IPS-NIHi7 (cell line): ENCODE data around the gene ZNF324.
"Not testable (repeated sequence)": the region's sequence is repeated elsewhere in the genome, so short reads cannot be mapped to it uniquely, and the experiment has no call there.

Source experiments
- DNase-seq: peaks from one replicate; pipeline ENCODE4 v3.0.0; 2012; ENCODE audit warnings: mixed read lengths; ENCODE audit errors: extremely low spot score

The ZNF324 gene

GRCh38 chr19:58471736-58472135, 4.9 kb downstream of the ZNF324 start:
- DNase-seq = no peak

DNA sequence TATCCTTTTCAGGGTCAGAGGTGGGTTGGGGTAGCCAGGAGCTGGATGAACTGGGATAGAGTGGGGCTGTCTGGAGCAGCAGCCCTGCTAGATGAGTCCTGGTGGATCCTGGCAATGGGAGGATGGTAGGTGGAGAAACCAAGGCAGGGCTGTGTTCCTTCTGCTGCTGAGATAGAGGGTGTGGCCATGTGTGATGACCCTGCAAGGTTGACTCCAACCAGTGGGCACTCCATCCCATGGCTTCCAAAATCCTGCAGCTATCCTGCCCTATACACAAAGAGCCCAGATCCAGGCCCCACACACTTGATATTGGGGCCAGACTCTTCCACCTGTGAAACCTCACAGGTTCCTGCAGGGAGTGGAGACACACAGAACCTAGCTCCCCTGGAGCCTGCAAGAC, 6.9 kb downstream of the ZNF324 start:
- no peak for DNase-seq

GRCh38 chr19:58474291-58474996, 7.6 kb downstream of the ZNF324 start:
- no peak for DNase-seq

DNA sequence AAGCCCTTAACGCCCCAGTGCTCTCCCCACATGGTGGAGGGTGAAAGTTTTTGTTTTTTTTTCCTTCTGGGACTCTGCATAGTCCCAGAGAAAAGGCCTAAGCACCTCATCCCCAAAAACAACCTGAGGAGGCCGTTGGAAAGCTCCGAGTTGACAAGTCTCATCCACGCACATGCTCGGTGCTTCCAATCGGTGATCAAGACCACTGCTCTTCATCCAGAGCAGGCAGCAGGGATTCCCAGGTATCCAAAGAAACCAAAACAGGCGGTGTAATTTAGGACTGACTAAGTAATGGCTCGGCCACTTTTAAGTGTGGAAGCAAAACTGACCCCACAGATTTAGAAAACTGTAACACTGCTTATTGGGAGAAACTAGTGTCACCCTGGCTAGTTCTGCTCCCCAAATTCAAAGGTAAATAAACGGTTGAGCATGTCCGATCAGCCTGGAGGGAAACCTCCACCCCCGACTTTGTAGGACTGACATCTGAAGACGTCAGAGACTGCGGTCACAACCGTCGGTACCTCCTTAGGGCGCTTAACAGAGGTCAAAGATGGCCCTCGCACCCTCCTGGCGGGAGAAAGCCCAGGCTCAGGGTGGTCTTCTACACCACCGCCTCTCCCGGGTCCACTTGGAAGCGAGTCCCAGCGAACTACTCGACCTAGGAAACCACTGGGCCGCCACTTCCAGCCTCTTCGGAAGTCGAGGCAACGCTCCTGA, 8.3 kb downstream of the ZNF324 start:
- DNase-seq = no peak

- peak; percentile 97 for DNase-seq
These were observed 9.0 kb downstream of the ZNF324 start, which contains the start of gene ZNF446 for GRCh38 chr19:58475714-58476497. Gene ZNF446 (plus strand): TSS chr19:58476352. CDS start chr19:58477219, 867 bp downstream.

DNA sequence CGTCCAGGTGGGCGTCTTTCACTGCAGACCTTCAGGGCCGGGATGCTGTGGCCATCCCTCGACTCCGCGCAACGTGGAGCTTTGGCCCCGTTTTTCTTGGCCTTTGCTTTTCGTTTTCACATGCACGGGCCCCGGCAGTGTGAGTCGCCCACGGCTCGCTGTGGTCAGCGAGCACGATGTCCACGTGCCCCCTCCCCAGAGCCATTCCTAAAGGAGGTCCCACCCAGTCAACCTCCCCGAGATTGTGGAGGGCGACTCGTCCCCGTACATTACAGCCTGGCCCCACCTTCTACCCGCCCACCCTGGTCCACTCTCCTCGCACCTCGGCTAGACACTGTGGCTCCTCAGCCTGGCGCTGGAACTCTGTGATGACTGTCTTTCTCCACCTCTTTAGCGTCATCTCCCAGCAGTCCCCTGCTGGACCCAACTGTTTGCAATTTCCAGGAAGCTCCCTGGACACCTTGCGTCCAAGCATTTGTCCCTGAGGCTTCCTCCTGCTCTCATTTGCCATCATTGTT, 9.7 kb downstream of the ZNF324 start:
- DNase-seq = peak; percentile 28

DNA sequence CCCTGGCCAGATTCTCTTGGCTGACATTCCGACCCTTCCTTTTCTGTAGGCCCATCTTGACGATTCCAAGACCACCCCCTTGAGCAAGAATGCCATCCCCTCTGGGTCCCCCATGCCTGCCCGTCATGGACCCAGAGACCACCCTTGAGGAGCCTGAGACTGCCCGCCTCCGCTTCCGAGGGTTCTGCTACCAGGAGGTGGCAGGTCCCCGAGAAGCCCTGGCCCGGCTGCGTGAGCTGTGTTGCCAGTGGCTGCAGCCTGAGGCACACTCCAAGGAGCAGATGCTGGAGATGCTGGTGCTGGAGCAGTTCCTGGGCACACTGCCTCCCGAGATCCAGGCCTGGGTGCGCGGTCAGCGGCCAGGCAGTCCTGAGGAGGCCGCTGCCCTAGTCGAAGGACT, 10.2 kb downstream of the ZNF324 start:
- DNase-seq = no peak

GRCh38 chr19:58477871-58478270, 11.0 kb downstream of the ZNF324 start:
- no peak for DNase-seq

- DNase-seq = no peak
These were observed 12.4 kb downstream of the ZNF324 start for GRCh38 chr19:58479303-58479702.

DNA sequence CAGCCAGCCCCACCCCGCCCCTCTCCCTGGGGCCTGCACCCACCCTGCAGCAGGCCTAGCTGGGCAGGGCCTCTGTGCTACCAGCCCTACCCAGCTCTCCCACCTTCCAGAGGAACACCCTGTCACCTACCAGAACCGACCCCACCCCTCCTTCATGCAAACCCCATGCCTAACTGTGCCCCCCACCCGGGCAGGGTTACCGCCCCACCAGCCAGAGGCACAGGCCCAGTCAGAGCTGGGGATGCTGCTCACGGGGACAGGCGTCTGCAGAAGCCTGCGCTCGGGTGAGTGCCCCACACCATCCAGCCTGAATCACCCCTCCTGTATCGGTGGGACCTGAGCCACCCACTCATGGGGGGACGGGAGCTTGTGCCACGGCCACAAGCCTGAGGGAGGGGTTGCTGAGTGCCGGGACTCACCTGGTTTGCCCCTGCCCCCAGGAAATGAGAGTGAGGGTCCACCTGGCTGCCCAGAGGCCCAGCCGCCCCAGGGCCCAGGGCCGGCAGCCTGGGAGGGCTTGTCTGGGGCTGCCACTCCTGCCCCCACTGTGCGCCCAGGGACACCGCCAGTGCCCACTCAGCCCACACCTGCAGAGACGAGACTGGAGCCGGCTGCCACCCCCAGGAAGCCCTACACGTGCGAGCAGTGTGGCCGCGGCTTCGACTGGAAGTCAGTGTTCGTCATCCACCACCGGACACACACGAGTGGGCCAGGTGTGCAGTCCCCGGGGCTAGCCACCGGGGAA, 13.0 kb downstream of the ZNF324 start:
- DNase-seq = no peak

GRCh38 chr19:58480481-58480830, 13.6 kb downstream of the ZNF324 start:
- no peak for DNase-seq

GRCh38 chr19:58480831-58481230, 14.0 kb downstream of the ZNF324 start:
- DNase-seq = no peak

GRCh38 chr19:58482372-58482771, 15.5 kb downstream of the ZNF324 start:
- no peak for DNase-seq

- no peak for DNase-seq
These were observed 16.9 kb downstream of the ZNF324 start for GRCh38 chr19:58483776-58484175.

DNA sequence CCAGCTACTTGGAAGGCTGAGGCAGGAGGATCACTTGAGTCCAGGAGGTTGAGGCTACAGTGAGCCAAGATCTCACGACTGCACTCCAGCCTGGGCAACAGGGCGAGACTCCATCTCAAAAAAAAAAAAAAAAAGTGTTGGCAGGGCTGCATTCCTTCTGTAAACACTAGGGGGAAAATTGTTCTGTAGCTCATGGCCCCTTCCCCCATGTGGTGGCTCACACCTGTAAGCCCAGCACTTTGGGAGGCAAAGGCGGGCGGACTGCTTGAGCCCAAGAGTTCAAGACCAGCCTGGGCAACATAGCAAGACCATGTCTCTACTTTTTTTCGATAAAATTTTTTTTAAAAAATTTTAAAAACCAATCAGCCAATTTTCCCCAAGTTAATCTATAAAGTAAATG, 17.5 kb downstream of the ZNF324 start:
- not testable (repeated sequence) for DNase-seq

GRCh38 chr19:58491393-58491792, 24.5 kb downstream of the ZNF324 start:
- no peak for DNase-seq

DNA sequence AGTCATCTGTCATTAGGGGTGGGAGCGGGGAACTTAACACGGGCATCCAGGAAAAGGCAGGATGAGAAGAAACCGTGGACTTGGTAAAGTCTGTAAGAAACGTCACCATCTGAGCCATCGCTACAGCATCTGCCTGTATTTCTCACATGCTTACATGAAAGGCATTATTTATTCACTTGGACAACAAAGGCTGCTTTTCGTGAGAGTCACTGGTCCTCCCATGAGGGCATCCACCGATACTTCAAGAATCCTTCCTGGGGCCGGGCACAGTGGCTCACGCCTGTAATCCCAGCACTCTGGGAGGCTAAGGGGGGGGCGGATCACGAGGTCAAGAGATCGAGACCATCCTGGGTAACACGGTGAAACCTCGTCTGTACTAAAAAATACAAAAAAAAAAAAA, 25.4 kb downstream of the ZNF324 start:
- no peak for DNase-seq

DNA sequence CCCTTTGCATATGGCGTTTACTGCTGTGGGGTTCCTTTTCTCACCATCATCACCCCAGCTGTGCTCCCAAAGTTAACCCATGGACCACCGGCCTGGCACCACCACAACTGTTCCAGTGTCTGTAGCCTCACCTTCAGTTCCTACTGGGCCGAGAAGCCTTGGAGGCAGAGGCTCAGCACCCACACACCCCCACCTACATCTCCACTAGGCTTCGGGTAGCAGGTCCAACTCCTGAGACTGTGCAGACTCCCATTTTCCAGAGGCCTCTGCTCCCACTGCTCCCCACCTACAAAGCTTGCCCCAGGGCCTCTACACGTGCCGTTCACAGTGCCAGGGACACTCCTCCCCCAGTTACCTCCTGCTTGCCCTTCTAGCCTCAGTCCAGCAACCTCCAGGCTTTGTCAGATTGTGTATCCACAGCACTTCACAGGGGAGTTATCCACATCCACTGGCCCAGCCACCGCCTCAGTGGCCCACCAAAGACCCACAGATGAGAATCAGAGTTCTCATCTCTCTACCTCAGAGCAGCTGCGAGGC, 30.8 kb downstream of the ZNF324 start:
- DNase-seq = no peak

DNA sequence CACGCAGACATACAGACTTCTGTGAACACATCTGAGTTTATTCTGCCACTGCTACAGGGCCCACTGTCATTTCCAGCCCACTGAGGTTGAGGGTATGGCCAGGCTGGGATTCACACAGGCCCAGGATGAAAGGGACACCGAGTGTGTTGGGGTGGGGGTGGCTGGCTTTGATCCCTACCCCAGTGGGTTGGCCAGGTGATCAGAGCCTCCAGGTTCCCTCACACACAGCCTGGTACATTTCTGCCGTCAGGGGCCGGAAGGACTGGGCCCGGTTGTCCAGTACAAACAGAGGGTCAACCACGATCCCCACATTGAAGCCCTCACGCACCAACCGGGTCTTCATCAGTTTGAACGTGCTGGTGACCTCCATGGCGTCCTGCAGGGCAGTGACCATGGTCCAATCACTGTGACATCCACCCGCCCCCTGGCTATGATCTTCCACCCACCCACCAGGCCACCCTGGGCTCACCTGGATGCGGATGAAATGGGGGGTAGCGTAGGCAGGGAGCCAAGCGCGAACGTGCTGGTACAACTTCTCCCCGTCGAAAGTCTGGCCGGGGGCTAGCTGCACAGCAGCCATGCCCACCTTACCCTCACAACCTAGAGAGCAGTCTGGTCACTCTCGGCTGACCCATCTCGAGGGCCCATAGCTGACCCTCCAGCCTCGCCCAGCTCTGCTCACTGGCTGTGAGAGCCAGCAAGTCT, 31.6 kb downstream of the ZNF324 start:
- DNase-seq = no peak

- peak; percentile 100 for DNase-seq
These were observed 32.4 kb downstream of the ZNF324 start for GRCh38 chr19:58499021-58499927.
